Measurements from ENCODE around the gene RGS3. TPM values are rescaled to one million over a fixed set of nuclear protein-coding genes. Genes with fewer than 3 reads are reported as not detected.

RGS3 gene
- total and polyA plus RNA-seq, 10 of the 15 experiments (the other 5 are each of a cell fraction or from before 2014, with no cell fraction given), result 2.9 to 138 (median 28.8) TPM

DNA sequence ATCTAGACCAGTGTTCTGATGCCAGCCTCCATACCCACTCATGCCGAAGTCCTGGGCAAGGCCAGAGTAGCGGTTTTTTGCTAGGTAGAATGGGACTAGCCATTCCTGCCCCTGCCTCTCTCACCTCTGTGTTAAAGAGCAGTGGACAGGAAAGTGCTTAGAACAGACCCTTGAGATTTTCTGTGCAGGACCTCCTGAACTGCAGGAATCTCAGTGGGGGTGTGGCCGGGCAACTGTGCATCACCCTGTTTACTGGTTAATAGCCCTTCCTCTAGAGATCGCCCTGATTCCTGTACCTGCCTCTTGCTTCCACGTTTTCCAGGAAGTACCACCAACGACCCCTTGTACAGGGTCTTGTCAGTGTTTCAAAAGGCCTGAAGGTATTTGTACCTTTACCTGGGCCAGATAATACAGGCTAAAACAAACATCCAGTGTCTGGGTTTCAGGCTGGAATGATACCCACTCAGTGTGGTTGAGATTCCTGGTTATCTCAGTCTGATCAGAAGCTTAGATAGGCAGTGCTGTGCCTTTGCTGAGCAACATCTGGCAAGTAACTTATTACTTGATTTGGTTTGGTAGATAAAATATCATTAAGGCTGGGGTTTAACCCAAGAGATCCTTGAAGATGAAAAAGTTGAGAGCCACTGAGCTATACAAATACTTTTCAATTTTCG, 65.9 kb downstream of the RGS3 start:
- FAIRE-seq (no peak), DNase-seq (ENCODE audit: low read depth, low spot score) (no peak), ATAC-seq (no peak)
- Histone ChIP-seq H3K36me3 (ENCODE audit: control insufficient read depth in 2 of 2, insufficient read depth in 2 of 2, low read length in 1 of 2) (peaks cover 47 to 49% of the 10 kb centered on the region in 2 experiments), H3K79me2 (ENCODE audit: control insufficient read depth, insufficient read depth, low read length) (peaks cover 20% of the 10 kb centered on the region), H3K27ac (ENCODE audit: control insufficient read depth, insufficient read depth) (no peak overlapping the region), H3K4me1 (ENCODE audit: control insufficient read depth, insufficient read depth, low read length) (peaks cover 5% of the 10 kb centered on the region), H3K27me3 (replicated peaks in 1 of 2; ENCODE audit: control insufficient read depth in 2 of 2, insufficient read depth in 2 of 2, low read length in 1 of 2) (no peaks in the 10 kb centered on the region), H3K9ac (ENCODE audit: control insufficient read depth, insufficient read depth, low read length) (no peak overlapping the region), H3K9me3 (replicated peaks; ENCODE audit: control insufficient read depth, insufficient read depth, low read length) (no peaks in the 10 kb centered on the region), H3K4me3 (no peak overlapping the region), H4K20me1 (ENCODE audit: control insufficient read depth, insufficient read depth) (peaks cover 21% of the 10 kb centered on the region), H3K4me2 (ENCODE audit: control insufficient read depth, insufficient read depth) (no peak overlapping the region), H2AFZ (ENCODE audit: control insufficient read depth, low read depth, low read length) (no peak overlapping the region)
- intact Hi-C loops (cut with micrococcal nuclease; ENCODE audit: unreplicated experiment), result no loop called here
- 72% methylated on average over 7 of the region's 7 CpGs for WGBS (ENCODE audit: insufficient coverage, insufficient replicate concordance, low lambda C conversion rate, missing lambda C conversion rate)
- no TSS peak for BruUV-seq (replicated peaks)
- ChIA-PET CTCF (interaction anchor here (0.5 kb wide), 1 partner anchor 50 kb away, joined by 3 read pairs; no protein-coding TSS in a partner anchor), SMC1A (ENCODE audit: uncharacterized antibody, unreplicated experiment) (interaction anchor here (1.0 to 1.4 kb wide), 2 partner anchors 33 to 126 kb away, joined by 3 to 4 read pairs; no protein-coding TSS in a partner anchor), RAD21 (ENCODE audit: unreplicated experiment) (interaction anchor here (1.2 kb wide), 1 partner anchor 12 kb away, joined by 3 read pairs; no protein-coding TSS in a partner anchor), POLR2A (interaction anchor here (1.0 kb wide), 1 partner anchor 13 kb away, joined by 3 read pairs; no protein-coding TSS in a partner anchor)
- in situ Hi-C loops (cut with MboI), result no loop called here
- TF ChIP-seq TCF7 (IDR thresholded peaks at IDR 0.05; ENCODE audit: borderline replicate concordance), result no peak
- TF ChIP-seq CREB1 (IDR thresholded peaks at IDR 0.05; ENCODE audit: low read depth), result no peak
- TF ChIP-seq, protein P1, sequence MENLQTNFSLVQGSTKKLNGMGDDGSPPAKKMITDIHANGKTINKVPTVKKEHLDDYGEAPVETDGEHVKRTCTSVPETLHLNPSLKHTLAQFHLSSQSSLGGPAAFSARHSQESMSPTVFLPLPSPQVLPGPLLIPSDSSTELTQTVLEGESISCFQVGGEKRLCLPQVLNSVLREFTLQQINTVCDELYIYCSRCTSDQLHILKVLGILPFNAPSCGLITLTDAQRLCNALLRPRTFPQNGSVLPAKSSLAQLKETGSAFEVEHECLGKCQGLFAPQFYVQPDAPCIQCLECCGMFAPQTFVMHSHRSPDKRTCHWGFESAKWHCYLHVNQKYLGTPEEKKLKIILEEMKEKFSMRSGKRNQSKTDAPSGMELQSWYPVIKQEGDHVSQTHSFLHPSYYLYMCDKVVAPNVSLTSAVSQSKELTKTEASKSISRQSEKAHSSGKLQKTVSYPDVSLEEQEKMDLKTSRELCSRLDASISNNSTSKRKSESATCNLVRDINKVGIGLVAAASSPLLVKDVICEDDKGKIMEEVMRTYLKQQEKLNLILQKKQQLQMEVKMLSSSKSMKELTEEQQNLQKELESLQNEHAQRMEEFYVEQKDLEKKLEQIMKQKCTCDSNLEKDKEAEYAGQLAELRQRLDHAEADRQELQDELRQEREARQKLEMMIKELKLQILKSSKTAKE (IDR thresholded peaks at IDR 0.05; ENCODE audit: low read depth, poor library complexity, severe bottlenecking), result no peak
- TF ChIP-seq, protein P2, sequence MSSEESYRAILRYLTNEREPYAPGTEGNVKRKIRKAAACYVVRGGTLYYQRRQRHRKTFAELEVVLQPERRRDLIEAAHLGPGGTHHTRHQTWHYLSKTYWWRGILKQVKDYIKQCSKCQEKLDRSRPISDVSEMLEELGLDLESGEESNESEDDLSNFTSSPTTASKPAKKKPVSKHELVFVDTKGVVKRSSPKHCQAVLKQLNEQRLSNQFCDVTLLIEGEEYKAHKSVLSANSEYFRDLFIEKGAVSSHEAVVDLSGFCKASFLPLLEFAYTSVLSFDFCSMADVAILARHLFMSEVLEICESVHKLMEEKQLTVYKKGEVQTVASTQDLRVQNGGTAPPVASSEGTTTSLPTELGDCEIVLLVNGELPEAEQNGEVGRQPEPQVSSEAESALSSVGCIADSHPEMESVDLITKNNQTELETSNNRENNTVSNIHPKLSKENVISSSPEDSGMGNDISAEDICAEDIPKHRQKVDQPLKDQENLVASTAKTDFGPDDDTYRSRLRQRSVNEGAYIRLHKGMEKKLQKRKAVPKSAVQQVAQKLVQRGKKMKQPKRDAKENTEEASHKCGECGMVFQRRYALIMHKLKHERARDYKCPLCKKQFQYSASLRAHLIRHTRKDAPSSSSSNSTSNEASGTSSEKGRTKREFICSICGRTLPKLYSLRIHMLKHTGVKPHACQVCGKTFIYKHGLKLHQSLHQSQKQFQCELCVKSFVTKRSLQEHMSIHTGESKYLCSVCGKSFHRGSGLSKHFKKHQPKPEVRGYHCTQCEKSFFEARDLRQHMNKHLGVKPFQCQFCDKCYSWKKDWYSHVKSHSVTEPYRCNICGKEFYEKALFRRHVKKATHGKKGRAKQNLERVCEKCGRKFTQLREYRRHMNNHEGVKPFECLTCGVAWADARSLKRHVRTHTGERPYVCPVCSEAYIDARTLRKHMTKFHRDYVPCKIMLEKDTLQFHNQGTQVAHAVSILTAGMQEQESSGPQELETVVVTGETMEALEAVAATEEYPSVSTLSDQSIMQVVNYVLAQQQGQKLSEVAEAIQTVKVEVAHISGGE (CRISPR knock-in tag; IDR thresholded peaks at IDR 0.05), result no peak
- TF ChIP-seq ZBTB4 (CRISPR knock-in tag; IDR thresholded peaks at IDR 0.05), result no peak
- no peak for TF ChIP-seq MTA3 (IDR thresholded peaks at IDR 0.05; ENCODE audit: borderline replicate concordance, low read length)
- no peak for TF ChIP-seq MYC (IDR thresholded peaks at IDR 0.05; ENCODE audit: insufficient read depth, insufficient read length, insufficient replicate concordance, low read length, severe bottlenecking)
- TF ChIP-seq ZNF687 (IDR thresholded peaks at IDR 0.05), result no peak

Measured in GM12878 (cell line).